GM23338 (cell line): ENCODE results near the gene CCDC6.

ENCODE experiments used
- CREB1 ChIP-seq: fragments of 250-450 bp; sonication (Bioruptor Pico); IDR thresholded peaks from 2 replicates; pipeline ENCODE4 v1.5.0; 2020; ENCODE audit warnings: low read depth, mild to moderate bottlenecking, moderate library complexity
- CTCF ChIP-seq, 2 experiments: fragments of 200-600 bp in 1 of 2; sonication (generic) in 1 of 2; conservative IDR thresholded peaks; 2 replicates each; pipeline versions ENCODE4 v1.5.1 to v1.6.1; 2016 to 2017; ENCODE audit warnings: antibody characterized with exemption in 2 of 2, low read depth in 2 of 2, mild to moderate bottlenecking in 2 of 2, moderate library complexity in 1 of 2
- EZH2 ChIP-seq: fragments of 200-600 bp; sonication (generic); IDR thresholded peaks from one replicate; pipeline ENCODE4 v1.8.0; 2017; ENCODE audit warnings: antibody characterized with exemption, mild to moderate bottlenecking, low read depth; ENCODE audit not compliant: unreplicated experiment
- EZH2phosphoT487 ChIP-seq: fragments of 200-600 bp; sonication (generic); IDR thresholded peaks from one replicate; pipeline ENCODE4 v1.8.1; 2018; ENCODE audit warnings: antibody characterized with exemption; ENCODE audit not compliant: unreplicated experiment
- JUNB ChIP-seq: IDR thresholded peaks from one replicate; pipeline ENCODE4 v1.6.1; 2016; ENCODE audit warnings: antibody characterized with exemption; ENCODE audit not compliant: unreplicated experiment
- NANOG ChIP-seq: IDR thresholded peaks from 2 replicates; pipeline ENCODE4 v1.6.1; 2016; ENCODE audit warnings: antibody characterized with exemption, borderline replicate concordance
- POLR2AphosphoS5 ChIP-seq: IDR thresholded peaks from 2 replicates; pipeline ENCODE4 v1.6.1; 2016; ENCODE audit warnings: antibody characterized with exemption, low read depth
- ZNF331 ChIP-seq: fragments of 250-450 bp; sonication (Bioruptor Pico); IDR thresholded peaks from 2 replicates; pipeline ENCODE4 v1.5.0; 2020; ENCODE audit warnings: low read depth, mild to moderate bottlenecking, moderate library complexity
- ZNF462 ChIP-seq: fragments of 250-450 bp; sonication (Bioruptor Pico); IDR thresholded peaks from 2 replicates; pipeline ENCODE4 v1.5.0; 2020; ENCODE audit warnings: mild to moderate bottlenecking, moderate library complexity
- TF ChIP-seq, protein P1 (sequence below): IDR thresholded peaks from one replicate; pipeline ENCODE4 v1.6.1; 2018; ENCODE audit warnings: antibody characterized with exemption; ENCODE audit not compliant: unreplicated experiment

- TF ChIP-seq, protein P1, sequence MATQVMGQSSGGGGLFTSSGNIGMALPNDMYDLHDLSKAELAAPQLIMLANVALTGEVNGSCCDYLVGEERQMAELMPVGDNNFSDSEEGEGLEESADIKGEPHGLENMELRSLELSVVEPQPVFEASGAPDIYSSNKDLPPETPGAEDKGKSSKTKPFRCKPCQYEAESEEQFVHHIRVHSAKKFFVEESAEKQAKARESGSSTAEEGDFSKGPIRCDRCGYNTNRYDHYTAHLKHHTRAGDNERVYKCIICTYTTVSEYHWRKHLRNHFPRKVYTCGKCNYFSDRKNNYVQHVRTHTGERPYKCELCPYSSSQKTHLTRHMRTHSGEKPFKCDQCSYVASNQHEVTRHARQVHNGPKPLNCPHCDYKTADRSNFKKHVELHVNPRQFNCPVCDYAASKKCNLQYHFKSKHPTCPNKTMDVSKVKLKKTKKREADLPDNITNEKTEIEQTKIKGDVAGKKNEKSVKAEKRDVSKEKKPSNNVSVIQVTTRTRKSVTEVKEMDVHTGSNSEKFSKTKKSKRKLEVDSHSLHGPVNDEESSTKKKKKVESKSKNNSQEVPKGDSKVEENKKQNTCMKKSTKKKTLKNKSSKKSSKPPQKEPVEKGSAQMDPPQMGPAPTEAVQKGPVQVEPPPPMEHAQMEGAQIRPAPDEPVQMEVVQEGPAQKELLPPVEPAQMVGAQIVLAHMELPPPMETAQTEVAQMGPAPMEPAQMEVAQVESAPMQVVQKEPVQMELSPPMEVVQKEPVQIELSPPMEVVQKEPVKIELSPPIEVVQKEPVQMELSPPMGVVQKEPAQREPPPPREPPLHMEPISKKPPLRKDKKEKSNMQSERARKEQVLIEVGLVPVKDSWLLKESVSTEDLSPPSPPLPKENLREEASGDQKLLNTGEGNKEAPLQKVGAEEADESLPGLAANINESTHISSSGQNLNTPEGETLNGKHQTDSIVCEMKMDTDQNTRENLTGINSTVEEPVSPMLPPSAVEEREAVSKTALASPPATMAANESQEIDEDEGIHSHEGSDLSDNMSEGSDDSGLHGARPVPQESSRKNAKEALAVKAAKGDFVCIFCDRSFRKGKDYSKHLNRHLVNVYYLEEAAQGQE, result no peak
- TF ChIP-seq EZH2 (no peak), CTCF (conservative IDR thresholded peaks at IDR 0.05; ENCODE audit: low read depth in 2 of 2) (no peak), POLR2AphosphoS5 (no peak), JUNB (no peak), EZH2phosphoT487 (no peak), CREB1 (no peak), NANOG (no peak), ZNF331 (CRISPR knock-in tag) (no peak), ZNF462 (CRISPR knock-in tag) (no peak)
Observed at GRCh38 chr10:59792812-59793211, 113.5 kb downstream of the CCDC6 start.
